CD4-positive, alpha-beta T cell treated with Interleukin-21 for 1 hour (primary cell): Measurements from ENCODE around the gene U2AF2.

Experiments
- DNase-seq: peaks from one replicate; pipeline ENCODE4 v3.0.0-alpha.2; 2020

Gene U2AF2

GRCh38 chr19:55677572-55678028 lies 22.8 kb downstream of the U2AF2 start:
- no peak for DNase-seq

GRCh38 chr19:55678121-55678671 lies 23.4 kb downstream of the U2AF2 start:
- DNase-seq, result peak; percentile 29

- DNase-seq, result no peak
Observed at GRCh38 chr19:55679343-55680257, 24.8 kb downstream of the U2AF2 start.

GRCh38 chr19:55680339-55681130 lies 25.7 kb downstream of the U2AF2 start:
- DNase-seq, result no peak

GRCh38 chr19:55681131-55682092 lies 26.6 kb downstream of the U2AF2 start:
- DNase-seq, result no peak

GRCh38 chr19:55683449-55684261 lies 28.8 kb downstream of the U2AF2 start:
- no peak for DNase-seq

GRCh38 chr19:55684946-55685681 lies 30.3 kb downstream of the U2AF2 start:
- DNase-seq, result no peak

- DNase-seq, result no peak
Observed at GRCh38 chr19:55685776-55686175, 30.9 kb downstream of the U2AF2 start.

GRCh38 chr19:55686311-55687050 lies 31.6 kb downstream of the U2AF2 start:
- no peak for DNase-seq

- DNase-seq, result no peak
Observed at GRCh38 chr19:55687281-55688201, 32.7 kb downstream of the U2AF2 start.

GRCh38 chr19:55688422-55689218 lies 33.8 kb downstream of the U2AF2 start:
- no peak for DNase-seq

GRCh38 chr19:55689411-55690108 lies 34.7 kb downstream of the U2AF2 start:
- DNase-seq, result no peak

GRCh38 chr19:55690109-55690768 lies 35.4 kb downstream of the U2AF2 start:
- DNase-seq, result no peak

GRCh38 chr19:55690769-55691545 lies 36.1 kb downstream of the U2AF2 start:
- no peak for DNase-seq

- no peak for DNase-seq
Observed at GRCh38 chr19:55691561-55692481, 37.0 kb downstream of the U2AF2 start.
